Smooth muscle cell (in vitro differentiated cells): ENCODE measurements around the gene NRCAM. TPM values are rescaled to one million over a fixed set of nuclear protein-coding genes. Genes with fewer than 3 reads are reported as not detected.

Source experiments
- DNase-seq: peaks from one replicate; lab custom pipeline; 2025; ENCODE audit not compliant: unreplicated experiment; lab: John Stamatoyannopoulos, UW
- H2AFZ ChIP-seq: fragments of 200-600 bp; sonication (generic); 2 replicates; pipeline ENCODE4 v1.6.0; 2016; ENCODE audit warnings: antibody characterized with exemption, low read depth, mild to moderate bottlenecking
- H3F3A ChIP-seq: fragments of 200-600 bp; sonication (generic); 2 replicates; pipeline ENCODE4 v1.6.0; 2017; ENCODE audit warnings: antibody characterized with exemption, low read depth
- H3K27ac ChIP-seq: fragments of 200-600 bp; sonication (generic); 2 replicates; pipeline ENCODE4 v1.5.1; 2016; ENCODE audit warnings: low read depth, mild to moderate bottlenecking
- H3K27me3 ChIP-seq: fragments of 200-600 bp; sonication (generic); 2 replicates; pipeline ENCODE4 v1.6.1; 2016; ENCODE audit warnings: low read depth, mild to moderate bottlenecking
- H3K36me3 ChIP-seq: fragments of 200-600 bp; sonication (generic); 2 replicates; pipeline ENCODE4 v1.5.1; 2016; ENCODE audit warnings: low read depth
- H3K4me1 ChIP-seq: fragments of 200-600 bp; sonication (generic); 2 replicates; pipeline ENCODE4 v1.5.1; 2016; ENCODE audit warnings: low read depth
- H3K4me2 ChIP-seq: fragments of 200-600 bp; sonication (generic); 2 replicates; pipeline ENCODE4 v1.6.0; 2016; ENCODE audit warnings: mild to moderate bottlenecking
- H3K4me3 ChIP-seq: fragments of 200-600 bp; sonication (generic); 2 replicates; pipeline ENCODE4 v1.5.1; 2016; ENCODE audit warnings: mild to moderate bottlenecking
- H3K79me2 ChIP-seq: fragments of 200-600 bp; sonication (generic); 2 replicates; pipeline ENCODE4 v1.6.0; 2016; ENCODE audit warnings: low read depth, mild to moderate bottlenecking
- H3K9ac ChIP-seq: fragments of 200-600 bp; sonication (generic); 2 replicates; pipeline ENCODE4 v1.6.0; 2016; ENCODE audit warnings: low read depth
- H3K9me3 ChIP-seq: fragments of 200-600 bp; sonication (generic); replicated peaks from 2 replicates; pipeline ENCODE4 v1.5.1; 2016; ENCODE audit warnings: low read depth
- H4K20me1 ChIP-seq: fragments of 200-600 bp; sonication (generic); 2 replicates; pipeline ENCODE4 v1.6.0; 2016; ENCODE audit warnings: low read depth
- CTCF ChIP-seq: fragments of 200-600 bp; sonication (generic); IDR thresholded peaks from 2 replicates; pipeline ENCODE4 v1.5.1; 2017; ENCODE audit warnings: borderline replicate concordance, mild to moderate bottlenecking, antibody characterized with exemption; ENCODE audit not compliant: insufficient read depth, poor library complexity, severe bottlenecking
- WGBS: methylation state at CpG from one replicate; pipeline ENCODE4 v1.1.7; 2016; ENCODE audit warnings: low lambda C conversion rate; 5-methylcytosine and 5-hydroxymethylcytosine counted together
- polyA plus RNA-seq: library from polyadenylated mRNA; unstranded; fragments of >200 nt; fragmentation: Nextera tagmentation; extraction: Ambion mirVana; gene quantifications from 2 replicates; pipeline ENCODE4 v1.2.1, GENCODE V29; 2016
- total RNA-seq: library from RNA; depleted of rRNA; stranded (reverse); fragments of >200 nt; gene quantifications from 2 replicates; pipeline ENCODE4 v1.2.3, GENCODE V29; 2014

The NRCAM gene
- total and polyA plus RNA-seq, 2 experiments from 2014 or later = 0.49 TPM; not detected in 1

DNA sequence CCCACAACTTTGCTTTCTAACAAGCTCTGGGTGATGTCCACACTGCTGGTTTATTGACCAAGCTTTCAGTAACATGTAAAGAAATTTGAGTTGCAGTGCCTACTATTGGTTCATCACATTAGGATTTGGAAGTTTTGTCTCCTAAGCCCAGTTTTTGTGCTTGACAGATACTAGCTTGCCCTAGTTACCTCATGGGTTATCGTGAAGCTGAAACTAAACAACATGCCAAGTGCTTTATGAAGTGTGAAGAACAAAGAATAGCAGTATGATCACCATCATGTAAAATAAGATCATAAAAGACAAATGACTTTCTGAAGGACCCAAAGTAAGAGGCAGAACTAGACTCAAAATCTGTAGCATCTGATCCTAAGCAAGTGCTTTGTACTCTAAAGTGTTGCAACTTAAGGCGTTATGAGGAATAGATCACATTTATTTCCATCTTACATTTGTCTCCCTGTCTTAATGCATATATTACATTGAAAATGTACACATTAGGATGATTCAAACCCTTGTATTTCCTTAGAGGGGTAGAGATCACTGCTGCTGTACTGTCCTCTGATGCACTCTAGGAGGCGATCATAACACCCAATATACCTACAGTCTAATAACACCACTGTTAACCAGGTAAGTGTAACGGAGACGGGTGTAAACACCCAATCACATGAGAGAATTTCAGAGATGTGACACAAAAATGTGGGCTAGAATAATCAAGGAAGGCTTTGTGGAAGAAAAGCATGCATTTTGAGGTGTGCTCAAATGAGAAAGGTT is 71.3 kb downstream of the NRCAM start:
- Histone ChIP-seq H3K79me2 (no peaks in the 10 kb centered on the region), H3K4me2 (no peak overlapping the region), H3K27ac (no peak overlapping the region), H3K4me3 (no peak overlapping the region), H3K9ac (no peak overlapping the region), H3K4me1 (no peaks in the 10 kb centered on the region), H3K27me3 (no peaks in the 10 kb centered on the region), H3K9me3 (no peaks in the 10 kb centered on the region), H3F3A (no peaks in the 10 kb centered on the region), H2AFZ (no peak overlapping the region), H4K20me1 (no peaks in the 10 kb centered on the region), H3K36me3 (no peaks in the 10 kb centered on the region)
- whole genome bisulfite sequencing = 62% methylated on average over 5 of the region's 5 CpGs
- no peak for TF ChIP-seq CTCF
- DNase-seq = no peak

DNA sequence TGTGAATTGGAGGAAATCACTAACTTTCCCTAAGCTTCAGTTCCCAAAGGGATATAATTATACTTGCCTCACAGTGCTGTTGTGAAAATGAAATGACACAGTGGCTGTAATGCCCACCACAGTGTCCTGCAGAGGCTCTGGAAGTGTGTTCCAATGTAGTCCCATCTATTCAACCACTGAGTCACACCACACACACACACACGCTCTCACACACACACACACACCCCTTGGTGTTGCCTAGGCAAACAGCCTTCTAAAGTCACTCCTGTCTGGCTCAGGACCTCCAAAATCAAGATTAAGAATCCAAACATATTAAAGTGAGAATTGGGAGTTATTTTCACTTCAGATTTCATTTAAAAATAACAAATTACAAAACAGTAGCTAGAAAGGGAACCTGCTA is 73.3 kb downstream of the NRCAM start:
- Histone ChIP-seq H3F3A (no peaks in the 10 kb centered on the region), H2AFZ (no peak overlapping the region), H3K4me1 (no peaks in the 10 kb centered on the region), H3K4me2 (no peak overlapping the region), H3K9me3 (no peaks in the 10 kb centered on the region), H3K36me3 (no peaks in the 10 kb centered on the region), H3K4me3 (no peak overlapping the region), H4K20me1 (no peaks in the 10 kb centered on the region), H3K9ac (no peak overlapping the region), H3K27ac (no peak overlapping the region), H3K27me3 (peaks cover 3% of the 10 kb centered on the region), H3K79me2 (no peaks in the 10 kb centered on the region)
- no peak for DNase-seq
- TF ChIP-seq CTCF = no peak
- 81% methylated on average over 1 of the region's 1 CpG for WGBS

DNA sequence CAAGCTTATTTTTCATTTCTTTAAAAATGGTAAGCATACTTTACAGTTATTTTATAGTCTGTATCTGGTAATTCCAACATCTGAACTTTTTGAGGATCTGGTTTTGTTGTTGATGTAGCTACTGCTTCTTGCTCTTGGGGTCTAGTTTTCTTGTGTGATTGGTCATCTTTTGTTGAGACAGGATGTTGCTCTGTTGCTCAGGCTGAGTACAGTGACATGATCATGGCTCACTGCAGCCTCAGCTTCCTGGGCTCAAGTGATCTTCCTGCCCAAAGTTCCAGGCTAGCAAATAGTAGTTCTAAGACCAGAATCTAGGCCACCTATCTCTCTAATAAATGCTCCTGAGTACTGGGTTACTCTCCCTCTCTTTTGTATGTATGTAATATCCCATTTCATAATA is 75.7 kb downstream of the NRCAM start:
- DNase-seq = no peak
- peaks cover 3% of the 10 kb centered on the region for H3K27me3 ChIP-seq
- H3K79me2 ChIP-seq = no peaks in the 10 kb centered on the region
- no peak overlapping the region for H3K4me3 ChIP-seq
- H3K4me1 ChIP-seq = no peaks in the 10 kb centered on the region
- H3K9me3 ChIP-seq = no peaks in the 10 kb centered on the region
- H3K4me2 ChIP-seq = no peak overlapping the region
- H4K20me1 ChIP-seq = no peaks in the 10 kb centered on the region
- no peak overlapping the region for H3K9ac ChIP-seq
- TF ChIP-seq CTCF = no peak
- H3F3A ChIP-seq = no peaks in the 10 kb centered on the region
- no peak overlapping the region for H3K27ac ChIP-seq
- no peaks in the 10 kb centered on the region for H3K36me3 ChIP-seq
- H2AFZ ChIP-seq = no peak overlapping the region

- no peaks in the 10 kb centered on the region for H3K79me2 ChIP-seq
- H3K27me3 ChIP-seq = peaks cover 3% of the 10 kb centered on the region
- H3K4me1 ChIP-seq = no peaks in the 10 kb centered on the region
- no peak overlapping the region for H3K9ac ChIP-seq
- H3K4me2 ChIP-seq = no peak overlapping the region
- DNase-seq = no peak
- H4K20me1 ChIP-seq = no peaks in the 10 kb centered on the region
- H3K36me3 ChIP-seq = no peaks in the 10 kb centered on the region
- H3K4me3 ChIP-seq = no peak overlapping the region
- no peaks in the 10 kb centered on the region for H3F3A ChIP-seq
- TF ChIP-seq CTCF = no peak
- H2AFZ ChIP-seq = no peak overlapping the region
- H3K27ac ChIP-seq = no peak overlapping the region
- no peaks in the 10 kb centered on the region for H3K9me3 ChIP-seq
These were observed 80.0 kb downstream of the NRCAM start for GRCh38 chr7:108376206-108376605.
